GM12873 (cell line): ENCODE data around the gene PSMD8.

ENCODE experiments used
- CTCF ChIP-seq: IDR thresholded peaks from 2 replicates; pipeline ENCODE4 v1.5.1; 2012; ENCODE audit warnings: low read depth, mild to moderate bottlenecking, moderate library complexity, low read length, control low read depth; ENCODE audit not compliant: insufficient read depth; ENCODE audit errors: missing control alignments

PSMD8 gene

GRCh38 chr19:38358071-38358470 lies 16.3 kb upstream of the PSMD8 start:
- no peak for TF ChIP-seq CTCF

- no peak for TF ChIP-seq CTCF
Observed at GRCh38 chr19:38359242-38360021, 14.9 kb upstream of the PSMD8 start.

GRCh38 chr19:38360351-38360750 lies 14.0 kb upstream of the PSMD8 start:
- no peak for TF ChIP-seq CTCF

- no peak for TF ChIP-seq CTCF
Observed at GRCh38 chr19:38360839-38361631, 13.3 kb upstream of the PSMD8 start.

GRCh38 chr19:38361633-38362075 lies 12.7 kb upstream of the PSMD8 start:
- peak; percentile 44 for TF ChIP-seq CTCF

GRCh38 chr19:38362076-38362945 lies 12.1 kb upstream of the PSMD8 start:
- TF ChIP-seq CTCF = no peak
